ENCODE measurements around the gene GALNT9.

- TF ChIP-seq CTCF (IDR thresholded peaks at IDR 0.05): no peak
- no peak for TF ChIP-seq POLR2AphosphoS5 (IDR thresholded peaks at IDR 0.05)
- no peak for TF ChIP-seq POLR2A (IDR thresholded peaks at IDR 0.05; ENCODE audit: low read depth)
Observed at GRCh38 chr12:132204793-132205270, 124.6 kb downstream of the GALNT9 start.
